ENCODE measurements around the gene TRIOBP. TPM values are rescaled to one million over a fixed set of nuclear protein-coding genes. Genes with fewer than 3 reads are reported as not detected.

The TRIOBP gene
- total and polyA plus RNA-seq, 2 donors (not counting 3 experiments of a cell fraction or from before 2014, with no cell fraction given): 60.6 to 104 TPM

DNA sequence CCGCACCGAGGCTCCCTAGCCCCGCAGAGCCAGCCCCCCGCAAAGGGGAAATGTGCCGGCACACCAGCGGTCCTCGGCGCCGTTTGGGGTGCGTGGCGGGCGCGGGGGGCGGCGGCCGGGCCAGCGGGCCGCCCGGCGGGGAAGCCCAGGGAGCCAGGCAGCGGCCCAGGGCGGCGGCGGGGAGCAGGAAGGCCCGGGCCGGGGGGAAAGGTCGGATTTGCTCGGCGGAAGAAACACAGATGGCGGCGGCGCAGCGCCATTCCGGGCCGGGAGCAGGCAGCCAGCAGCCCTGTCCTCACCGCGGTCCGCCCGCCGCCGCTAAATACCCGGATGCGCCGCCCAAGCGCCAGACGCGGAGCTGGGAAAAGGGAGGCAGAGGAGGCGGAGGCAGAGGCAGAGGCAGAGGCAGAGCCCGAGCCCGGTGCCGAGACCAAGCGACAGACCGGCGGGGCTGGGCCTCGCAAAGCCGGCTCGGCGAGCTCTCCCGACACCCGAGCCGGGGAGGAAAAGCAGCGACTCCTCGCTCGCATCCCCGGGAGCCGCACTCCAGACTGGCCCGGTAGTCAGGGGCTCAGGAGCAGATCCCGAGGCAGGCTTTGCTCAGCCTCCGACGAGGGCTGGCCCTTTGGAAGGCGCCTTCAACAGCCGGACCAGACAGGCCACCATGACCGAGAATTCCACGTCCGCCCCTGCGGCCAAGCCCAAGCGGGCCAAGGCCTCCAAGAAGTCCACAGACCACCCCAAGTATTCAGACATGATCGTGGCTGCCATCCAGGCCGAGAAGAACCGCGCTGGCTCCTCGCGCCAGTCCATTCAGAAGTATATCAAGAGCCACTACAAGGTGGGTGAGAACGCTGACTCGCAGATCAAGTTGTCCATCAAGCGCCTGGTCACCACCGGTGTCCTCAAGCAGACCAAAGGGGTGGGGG, 108.3 kb downstream of the TRIOBP start:
- Histone ChIP-seq H3K36me3 (ENCODE audit: control insufficient read depth in 2 of 2, extremely low read depth in 1 of 2, insufficient read depth in 2 of 2, low read length in 2 of 2) (no peaks in the 10 kb centered on the region), H4K20me1 (replicated peaks; ENCODE audit: control insufficient read depth, extremely low read depth, insufficient read depth, low read length) (no peaks in the 10 kb centered on the region), H3K4me1 (ENCODE audit: control insufficient read depth, extremely low read depth, insufficient read depth, low read length) (peaks cover 36% of the 10 kb centered on the region), H3K9ac (replicated peaks; ENCODE audit: extremely low read depth, insufficient read depth, low read length) (peak overlapping the region; percentile 95), H3K27ac (ENCODE audit: insufficient read depth, low read depth, low read length) (peak overlapping the region; percentile 78), H3K9me1 (replicated peaks; ENCODE audit: control insufficient read depth, extremely low read depth, insufficient read depth, low read length) (no peaks in the 10 kb centered on the region), H3K27me3 (ENCODE audit: control insufficient read depth in 2 of 2, insufficient read depth in 2 of 2, low read length in 2 of 2) (no peaks in the 10 kb centered on the region), H3K9me3 (replicated peaks; ENCODE audit: control insufficient read depth, insufficient read depth, low read length) (no peaks in the 10 kb centered on the region), H2AFZ (ENCODE audit: low read depth, low read length) (peak overlapping the region; percentile 69), H3K4me2 (ENCODE audit: insufficient read depth, low read length) (peak overlapping the region; percentile 88), H3K79me2 (ENCODE audit: control insufficient read depth, insufficient read depth, low read length) (peaks cover 13% of the 10 kb centered on the region), H3K4me3 (replicated peaks in 1 of 3; ENCODE audit: insufficient read depth in 1 of 3, low read depth in 1 of 3, low read length in 3 of 3) (peak overlapping the region; percentile 64 to 79 (median 66))
- FAIRE-seq (peak; percentile 85), DNase-seq (ENCODE audit: low read depth, low spot score) (peak; percentile 84)
- dilution Hi-C loops (cut with MboI; ENCODE audit: extremely low pct_ligation_motif_present, low sequenced_read_pairs) (no loop called here), intact Hi-C loops (cut with micrococcal nuclease) (no loop called here)
- no peak for TF ChIP-seq FOS (IDR thresholded peaks at IDR 0.05; ENCODE audit: borderline replicate concordance, insufficient read depth, low read length)
- TF ChIP-seq POLR2A (IDR thresholded peaks at IDR 0.05; ENCODE audit: low read depth, low read length): peak; percentile 96
- TF ChIP-seq MYC (IDR thresholded peaks at IDR 0.05; ENCODE audit: low read depth, low read length): no peak
- TF ChIP-seq GATA2 (IDR thresholded peaks at IDR 0.05; ENCODE audit: insufficient read depth, insufficient read length, low read depth, low read length): no peak
- TF ChIP-seq, protein P1, sequence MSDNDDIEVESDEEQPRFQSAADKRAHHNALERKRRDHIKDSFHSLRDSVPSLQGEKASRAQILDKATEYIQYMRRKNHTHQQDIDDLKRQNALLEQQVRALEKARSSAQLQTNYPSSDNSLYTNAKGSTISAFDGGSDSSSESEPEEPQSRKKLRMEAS (IDR thresholded peaks at IDR 0.05; ENCODE audit: insufficient read depth, insufficient read length): no peak
- no peak for TF ChIP-seq EZH2 (IDR thresholded peaks at IDR 0.05; ENCODE audit: borderline replicate concordance, low read depth, low read length, severe bottlenecking)
- TF ChIP-seq, protein P2, sequence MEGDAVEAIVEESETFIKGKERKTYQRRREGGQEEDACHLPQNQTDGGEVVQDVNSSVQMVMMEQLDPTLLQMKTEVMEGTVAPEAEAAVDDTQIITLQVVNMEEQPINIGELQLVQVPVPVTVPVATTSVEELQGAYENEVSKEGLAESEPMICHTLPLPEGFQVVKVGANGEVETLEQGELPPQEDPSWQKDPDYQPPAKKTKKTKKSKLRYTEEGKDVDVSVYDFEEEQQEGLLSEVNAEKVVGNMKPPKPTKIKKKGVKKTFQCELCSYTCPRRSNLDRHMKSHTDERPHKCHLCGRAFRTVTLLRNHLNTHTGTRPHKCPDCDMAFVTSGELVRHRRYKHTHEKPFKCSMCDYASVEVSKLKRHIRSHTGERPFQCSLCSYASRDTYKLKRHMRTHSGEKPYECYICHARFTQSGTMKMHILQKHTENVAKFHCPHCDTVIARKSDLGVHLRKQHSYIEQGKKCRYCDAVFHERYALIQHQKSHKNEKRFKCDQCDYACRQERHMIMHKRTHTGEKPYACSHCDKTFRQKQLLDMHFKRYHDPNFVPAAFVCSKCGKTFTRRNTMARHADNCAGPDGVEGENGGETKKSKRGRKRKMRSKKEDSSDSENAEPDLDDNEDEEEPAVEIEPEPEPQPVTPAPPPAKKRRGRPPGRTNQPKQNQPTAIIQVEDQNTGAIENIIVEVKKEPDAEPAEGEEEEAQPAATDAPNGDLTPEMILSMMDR (IDR thresholded peaks at IDR 0.05; ENCODE audit: extremely low read depth in 1 of 2, insufficient read depth in 1 of 2, low read depth in 1 of 2, low read length in 2 of 2): no peak
- TF ChIP-seq POLR2AphosphoS5 (IDR thresholded peaks at IDR 0.05; ENCODE audit: insufficient read depth, low read depth, low read length): peak; percentile 98
- no peak for TF ChIP-seq JUN (IDR thresholded peaks at IDR 0.05; ENCODE audit: borderline replicate concordance, insufficient read depth, insufficient read length, low read depth)
- TSS peak; percentile 54 for BruUV-seq (replicated peaks)
- POLR2A ChIA-PET: interaction anchor here (0.5 to 1.1 kb wide), 5 partner anchors 13 to 385 kb away, joined by 3 to 6 read pairs (median 4); partner anchors contain the start of gene GGA1
- CTCF ChIA-PET: interaction anchor here (0.9 to 1.1 kb wide), 3 partner anchors 13 to 198 kb away, joined by 3 to 7 read pairs (median 3); no protein-coding TSS in a partner anchor

Data from endothelial cell of umbilical vein (primary cell).